ENCODE measurements around the gene TMEM81.

The TMEM81 gene

DNA sequence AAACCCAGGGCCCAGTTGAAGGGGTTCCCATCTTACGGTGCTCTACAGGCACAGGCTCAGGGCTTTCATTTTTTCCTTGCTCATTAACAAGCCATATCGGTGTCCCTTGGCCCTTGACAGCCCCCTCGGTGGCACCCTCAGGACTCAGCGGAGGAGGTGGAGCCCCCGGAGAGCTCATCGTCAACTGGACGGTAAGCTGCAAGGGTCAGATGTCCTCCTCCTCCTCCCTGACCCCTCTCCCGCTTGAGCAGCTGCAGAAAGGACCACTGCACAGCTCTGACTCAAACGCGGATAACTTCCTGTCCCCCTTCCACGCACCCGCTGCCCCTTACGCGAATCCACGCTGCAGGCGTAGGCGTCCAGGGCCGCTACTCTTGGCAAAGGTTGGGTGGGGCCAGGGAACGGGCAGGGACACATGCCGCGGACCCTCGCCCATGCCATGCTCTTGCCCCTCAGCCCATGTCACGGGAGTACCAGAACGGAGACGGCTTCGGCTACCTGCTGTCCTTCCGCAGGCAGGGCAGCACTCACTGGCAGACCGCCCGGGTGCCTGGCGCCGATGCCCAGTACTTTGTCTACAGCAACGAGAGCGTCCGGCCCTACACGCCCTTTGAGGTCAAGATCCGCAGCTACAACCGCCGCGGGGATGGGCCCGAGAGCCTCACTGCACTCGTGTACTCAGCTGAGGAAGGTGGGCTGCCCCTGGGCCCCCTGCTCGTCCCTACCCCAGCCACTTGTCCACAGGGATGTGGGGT, 14.7 kb downstream of the TMEM81 start:
- no CpG with 5 or more reads among the region's 42 CpGs for WGBS (ENCODE audit: insufficient coverage, insufficient read length)

DNA sequence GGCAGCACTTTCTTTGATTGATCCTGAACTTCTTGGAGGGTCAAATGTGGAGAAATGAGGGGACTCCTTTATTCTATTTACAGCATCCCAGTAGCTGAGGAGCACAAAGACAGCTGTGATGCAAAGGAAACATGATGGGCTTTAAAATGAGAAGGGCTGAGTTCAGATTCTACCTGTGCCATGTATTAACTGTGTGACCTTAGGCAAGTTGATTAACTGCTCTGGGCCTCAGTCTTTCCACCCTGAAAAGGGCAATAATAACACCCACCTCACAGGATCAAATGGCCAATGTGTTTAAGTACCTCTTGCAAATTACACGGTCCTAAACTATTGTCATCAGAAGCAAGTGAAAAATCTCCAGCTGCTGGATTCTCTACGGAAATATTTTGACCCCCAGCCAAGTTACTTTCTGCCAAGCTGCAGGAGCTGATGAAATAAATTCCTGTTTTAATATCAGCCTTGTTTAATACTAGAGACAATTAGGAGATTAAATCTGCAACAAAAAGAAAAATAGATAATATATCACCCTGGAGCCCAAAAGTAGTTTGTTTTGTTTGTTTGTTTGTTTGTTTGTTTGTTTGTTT, 15.7 kb downstream of the TMEM81 start:
- Histone ChIP-seq H3K36me3 (ENCODE audit: control insufficient read depth, insufficient read depth, low read length) (no peaks in the 10 kb centered on the region), H3K4me1 (ENCODE audit: control insufficient read depth, insufficient read depth, low read length) (0 out of 2 replicates have a peak, but pooled peaks cover 1% of the 10 kb centered on the region), H3K9me3 (ENCODE audit: control insufficient read depth, insufficient read depth, low read length) (no peaks in the 10 kb centered on the region), H3K4me3 (ENCODE audit: low read length) (no peak overlapping the region), H3K27ac (ENCODE audit: low read length) (no peak overlapping the region), H3K27me3 (ENCODE audit: control insufficient read depth, insufficient read depth, low read length) (no peaks in the 10 kb centered on the region)
- DNase-seq (ENCODE audit: low read depth, low spot score): no peak
- WGBS (ENCODE audit: insufficient coverage, insufficient read length): no CpG with 5 or more reads among the region's 2 CpGs

More for the DNA sequence above, 14.7 kb downstream of the TMEM81 start:
- no peak for DNase-seq (ENCODE audit: low read depth, low spot score)
- H3K4me1 ChIP-seq (ENCODE audit: control insufficient read depth, insufficient read depth, low read length): 0 out of 2 replicates have a peak, but pooled peaks cover 1% of the 10 kb centered on the region
- H3K4me3 ChIP-seq (ENCODE audit: low read length): no peak overlapping the region
- no peak overlapping the region for H3K27ac ChIP-seq (ENCODE audit: low read length)
- no peaks in the 10 kb centered on the region for H3K27me3 ChIP-seq (ENCODE audit: control insufficient read depth, insufficient read depth, low read length)
- H3K9me3 ChIP-seq (ENCODE audit: control insufficient read depth, insufficient read depth, low read length): no peaks in the 10 kb centered on the region
- H3K36me3 ChIP-seq (ENCODE audit: control insufficient read depth, insufficient read depth, low read length): no peaks in the 10 kb centered on the region

DNA sequence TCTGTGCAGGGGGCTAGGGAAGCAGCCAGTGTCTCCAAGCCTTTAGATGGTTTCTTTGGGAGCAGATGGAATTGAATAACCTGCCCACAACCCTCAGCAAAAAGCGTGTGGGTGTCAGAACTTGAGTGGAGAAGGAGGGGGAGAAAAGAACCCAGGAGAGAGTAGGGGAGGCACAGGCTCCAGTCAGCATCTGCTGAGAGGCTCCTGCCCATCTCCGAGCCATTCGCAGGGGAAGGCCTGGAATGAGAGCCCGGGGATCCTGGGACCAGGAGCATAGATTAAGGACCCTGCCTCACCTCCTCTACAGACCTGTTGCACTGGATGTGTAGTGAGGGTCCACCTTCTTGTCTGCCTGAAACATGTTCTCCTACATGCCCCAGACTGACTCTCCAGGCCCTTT, 16.3 kb downstream of the TMEM81 start:
- WGBS (ENCODE audit: insufficient coverage, insufficient read length): no CpG with 5 or more reads among the region's 4 CpGs
- DNase-seq (ENCODE audit: low read depth, low spot score): no peak
- H3K36me3 ChIP-seq (ENCODE audit: control insufficient read depth, insufficient read depth, low read length): no peaks in the 10 kb centered on the region
- no peaks in the 10 kb centered on the region for H3K9me3 ChIP-seq (ENCODE audit: control insufficient read depth, insufficient read depth, low read length)
- H3K27ac ChIP-seq (ENCODE audit: low read length): no peak overlapping the region
- H3K27me3 ChIP-seq (ENCODE audit: control insufficient read depth, insufficient read depth, low read length): no peaks in the 10 kb centered on the region
- H3K4me3 ChIP-seq (ENCODE audit: low read length): no peak overlapping the region
- 0 out of 2 replicates have a peak, but pooled peaks cover 1% of the 10 kb centered on the region for H3K4me1 ChIP-seq (ENCODE audit: control insufficient read depth, insufficient read depth, low read length)

DNA sequence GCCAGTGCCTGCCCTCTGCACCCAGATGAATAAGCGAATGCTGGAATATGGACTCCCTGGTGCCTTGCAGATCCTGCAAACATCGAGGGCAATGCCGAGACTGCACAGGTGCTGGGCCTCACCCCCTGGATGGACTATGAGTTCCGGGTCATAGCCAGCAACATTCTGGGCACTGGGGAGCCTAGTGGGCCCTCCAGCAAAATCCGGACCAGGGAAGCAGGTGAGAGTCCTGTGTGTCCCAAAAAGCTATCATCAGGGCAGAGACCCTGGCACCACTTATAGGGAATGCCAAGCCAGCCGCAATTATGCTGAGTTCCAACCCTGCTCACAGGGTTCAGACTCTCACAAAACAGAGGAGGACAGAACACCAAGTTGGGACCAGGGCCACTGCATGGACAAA, 17.2 kb downstream of the TMEM81 start:
- Histone ChIP-seq H3K4me1 (ENCODE audit: control insufficient read depth, insufficient read depth, low read length) (peaks cover 1% of the 10 kb centered on the region; the same call in 1 of the 2 replicates), H3K27me3 (ENCODE audit: control insufficient read depth, insufficient read depth, low read length) (no peaks in the 10 kb centered on the region)

DNA sequence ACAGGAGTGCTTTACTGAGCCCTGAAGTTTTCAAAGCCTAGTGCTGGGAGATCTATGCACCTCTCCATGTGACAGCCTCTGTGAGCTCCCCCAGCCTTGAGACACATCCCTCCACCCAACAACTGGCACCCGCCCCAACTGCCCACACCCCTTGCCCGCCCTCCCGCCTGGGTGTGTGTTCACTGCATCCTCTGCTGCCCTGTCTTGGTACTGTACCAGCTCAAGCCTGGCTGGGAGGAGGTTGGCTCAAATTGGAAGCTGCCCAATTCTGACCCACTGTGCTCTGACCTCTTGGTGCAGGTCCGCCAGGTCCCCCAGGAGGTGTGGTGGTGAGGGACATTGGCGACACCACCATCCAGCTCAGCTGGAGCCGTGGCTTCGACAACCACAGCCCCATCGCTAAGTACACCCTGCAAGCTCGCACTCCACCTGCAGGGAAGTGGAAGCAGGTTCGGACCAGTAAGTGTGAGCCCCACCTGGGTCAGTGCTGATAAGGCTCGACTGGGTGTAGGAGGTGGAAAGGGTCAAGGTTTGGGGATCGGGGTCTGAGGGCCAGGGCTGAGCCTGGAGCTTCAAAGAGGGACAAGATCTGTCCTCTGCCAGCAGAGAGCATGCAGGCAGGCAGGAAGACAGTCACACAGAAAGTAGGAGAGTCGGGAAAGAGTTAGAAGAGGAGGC, 18.0 kb downstream of the TMEM81 start:
- WGBS (ENCODE audit: insufficient coverage, insufficient read length): no CpG with 5 or more reads among the region's 13 CpGs
- H3K27me3 ChIP-seq (ENCODE audit: control insufficient read depth, insufficient read depth, low read length): no peaks in the 10 kb centered on the region
- no peaks in the 10 kb centered on the region for H3K9me3 ChIP-seq (ENCODE audit: control insufficient read depth, insufficient read depth, low read length)
- no peaks in the 10 kb centered on the region for H3K36me3 ChIP-seq (ENCODE audit: control insufficient read depth, insufficient read depth, low read length)
- no peak overlapping the region for H3K27ac ChIP-seq (ENCODE audit: low read length)
- peaks cover 6% of the 10 kb centered on the region; the same call in 1 of the 2 replicates for H3K4me1 ChIP-seq (ENCODE audit: control insufficient read depth, insufficient read depth, low read length)
- H3K4me3 ChIP-seq (ENCODE audit: low read length): no peak overlapping the region
- DNase-seq (ENCODE audit: low read depth, low spot score): no peak

More for the DNA sequence above, 17.2 kb downstream of the TMEM81 start:
- DNase-seq (ENCODE audit: low read depth, low spot score): no peak
- whole genome bisulfite sequencing (ENCODE audit: insufficient coverage, insufficient read length): no CpG with 5 or more reads among the region's 6 CpGs
- H3K36me3 ChIP-seq (ENCODE audit: control insufficient read depth, insufficient read depth, low read length): no peaks in the 10 kb centered on the region
- no peaks in the 10 kb centered on the region for H3K9me3 ChIP-seq (ENCODE audit: control insufficient read depth, insufficient read depth, low read length)
- no peak overlapping the region for H3K27ac ChIP-seq (ENCODE audit: low read length)
- H3K4me3 ChIP-seq (ENCODE audit: low read length): no peak overlapping the region

DNA sequence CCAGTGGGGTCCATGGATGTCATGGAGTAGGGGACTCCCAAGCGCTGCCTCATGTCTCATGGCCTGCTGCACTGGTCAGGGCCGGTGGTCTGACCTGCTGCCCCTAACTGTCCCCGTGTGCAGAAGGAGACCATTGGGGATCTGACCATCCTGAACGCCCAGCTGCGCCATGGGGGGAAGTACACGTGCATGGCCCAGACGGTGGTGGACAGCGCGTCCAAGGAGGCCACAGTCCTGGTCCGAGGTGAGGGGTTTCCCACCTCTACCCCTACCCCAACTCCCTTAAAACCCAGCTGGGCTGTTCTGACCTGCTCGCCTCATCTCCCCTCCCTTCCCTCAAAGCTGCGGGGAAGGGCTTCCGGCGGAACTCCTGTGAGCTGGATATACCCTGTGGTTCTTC, 18.6 kb downstream of the TMEM81 start:
- H3K36me3 ChIP-seq (ENCODE audit: control insufficient read depth, insufficient read depth, low read length): no peaks in the 10 kb centered on the region
- no peak for DNase-seq (ENCODE audit: low read depth, low spot score)
- H3K4me3 ChIP-seq (ENCODE audit: low read length): no peak overlapping the region
- H3K27ac ChIP-seq (ENCODE audit: low read length): no peak overlapping the region
- no peaks in the 10 kb centered on the region for H3K9me3 ChIP-seq (ENCODE audit: control insufficient read depth, insufficient read depth, low read length)
- no CpG with 5 or more reads among the region's 14 CpGs for WGBS (ENCODE audit: insufficient coverage, insufficient read length)
- peaks cover 6% of the 10 kb centered on the region; the same call in 1 of the 2 replicates for H3K4me1 ChIP-seq (ENCODE audit: control insufficient read depth, insufficient read depth, low read length)
- H3K27me3 ChIP-seq (ENCODE audit: control insufficient read depth, insufficient read depth, low read length): no peaks in the 10 kb centered on the region

DNA sequence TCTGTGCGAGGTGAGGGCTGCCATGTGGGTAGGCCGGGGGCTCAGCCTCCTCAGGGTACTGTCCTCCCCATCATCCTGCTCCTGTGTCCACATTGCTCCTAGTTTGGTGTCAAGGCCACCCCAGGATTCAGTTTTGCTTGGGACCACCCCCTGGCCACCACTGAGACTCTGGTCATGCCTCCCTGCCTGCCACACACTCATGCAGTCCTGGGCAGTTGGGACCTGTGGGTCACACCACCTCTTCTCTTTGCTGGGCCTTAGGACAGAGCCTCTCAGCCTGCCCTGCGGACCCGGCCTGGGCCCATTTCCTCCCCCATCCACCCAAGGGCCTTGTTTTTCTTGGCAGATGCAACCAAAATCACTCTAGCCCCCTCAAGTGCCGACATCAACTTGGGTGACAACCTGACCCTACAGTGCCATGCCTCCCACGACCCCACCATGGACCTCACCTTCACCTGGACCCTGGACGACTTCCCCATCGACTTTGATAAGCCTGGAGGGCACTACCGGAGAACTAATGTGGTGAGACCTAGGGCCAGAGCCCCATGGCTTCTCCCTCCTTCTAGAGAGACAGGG, 19.4 kb downstream of the TMEM81 start:
- Histone ChIP-seq H3K36me3 (ENCODE audit: control insufficient read depth, insufficient read depth, low read length) (no peaks in the 10 kb centered on the region), H3K27ac (ENCODE audit: low read length) (no peak overlapping the region), H3K4me1 (ENCODE audit: control insufficient read depth, insufficient read depth, low read length) (peaks cover 6% of the 10 kb centered on the region; the same call in 1 of the 2 replicates), H3K4me3 (ENCODE audit: low read length) (no peak overlapping the region), H3K9me3 (ENCODE audit: control insufficient read depth, insufficient read depth, low read length) (no peaks in the 10 kb centered on the region), H3K27me3 (ENCODE audit: control insufficient read depth, insufficient read depth, low read length) (no peaks in the 10 kb centered on the region)
- no peak for DNase-seq (ENCODE audit: low read depth, low spot score)
- no CpG with 5 or more reads among the region's 9 CpGs for WGBS (ENCODE audit: insufficient coverage, insufficient read length)

DNA sequence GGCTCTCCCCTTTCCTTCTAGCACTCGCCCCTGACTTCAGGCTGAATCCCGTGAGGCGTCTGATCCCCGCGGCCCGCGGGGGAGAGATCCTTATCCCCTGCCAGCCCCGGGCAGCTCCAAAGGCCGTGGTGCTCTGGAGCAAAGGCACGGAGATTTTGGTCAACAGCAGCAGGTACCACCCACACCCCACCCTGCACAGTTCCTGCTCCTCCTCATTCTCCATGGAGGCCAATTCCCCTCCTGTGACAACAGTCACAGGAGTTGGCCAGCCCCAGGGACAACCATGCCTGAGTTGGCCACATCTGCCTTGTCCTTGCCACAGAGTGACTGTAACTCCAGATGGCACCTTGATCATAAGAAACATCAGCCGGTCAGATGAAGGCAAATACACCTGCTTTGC, 20.0 kb downstream of the TMEM81 start:
- Histone ChIP-seq H3K36me3 (ENCODE audit: control insufficient read depth, insufficient read depth, low read length) (no peaks in the 10 kb centered on the region), H3K9me3 (ENCODE audit: control insufficient read depth, insufficient read depth, low read length) (no peaks in the 10 kb centered on the region), H3K4me1 (ENCODE audit: control insufficient read depth, insufficient read depth, low read length) (peaks cover 6% of the 10 kb centered on the region; the same call in 1 of the 2 replicates), H3K4me3 (ENCODE audit: low read length) (no peak overlapping the region), H3K27me3 (ENCODE audit: control insufficient read depth, insufficient read depth, low read length) (no peaks in the 10 kb centered on the region), H3K27ac (ENCODE audit: low read length) (no peak overlapping the region)
- WGBS (ENCODE audit: insufficient coverage, insufficient read length): no CpG with 5 or more reads among the region's 11 CpGs
- no peak for DNase-seq (ENCODE audit: low read depth, low spot score)

DNA sequence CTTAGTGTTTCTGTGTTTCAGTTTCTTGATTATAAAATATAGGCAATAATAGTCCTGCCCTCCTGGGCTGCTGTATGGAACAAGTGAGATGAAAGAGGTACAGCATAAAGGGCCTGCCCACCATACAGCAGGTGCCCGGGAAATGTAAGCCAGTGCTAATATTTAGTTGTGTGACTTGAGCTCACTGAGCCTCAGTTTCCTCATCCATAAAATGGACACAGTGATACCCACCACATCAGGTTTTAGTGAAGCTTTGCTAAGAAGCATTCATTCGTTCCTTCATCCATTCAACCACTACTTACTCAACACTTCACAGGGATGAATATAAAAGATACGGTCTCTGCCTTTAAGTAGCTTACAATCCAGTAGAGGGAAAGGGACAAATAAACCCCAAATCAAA, 21.4 kb downstream of the TMEM81 start:
- H3K36me3 ChIP-seq (ENCODE audit: control insufficient read depth, insufficient read depth, low read length): no peaks in the 10 kb centered on the region
- no peak overlapping the region for H3K27ac ChIP-seq (ENCODE audit: low read length)
- H3K4me1 ChIP-seq (ENCODE audit: control insufficient read depth, insufficient read depth, low read length): peaks cover 6% of the 10 kb centered on the region; the same call in 1 of the 2 replicates
- no CpG with 5 or more reads among the region's 3 CpGs for WGBS (ENCODE audit: insufficient coverage, insufficient read length)
- no peaks in the 10 kb centered on the region for H3K9me3 ChIP-seq (ENCODE audit: control insufficient read depth, insufficient read depth, low read length)
- DNase-seq (ENCODE audit: low read depth, low spot score): no peak
- H3K27me3 ChIP-seq (ENCODE audit: control insufficient read depth, insufficient read depth, low read length): no peaks in the 10 kb centered on the region
- H3K4me3 ChIP-seq (ENCODE audit: low read length): no peak overlapping the region

DNA sequence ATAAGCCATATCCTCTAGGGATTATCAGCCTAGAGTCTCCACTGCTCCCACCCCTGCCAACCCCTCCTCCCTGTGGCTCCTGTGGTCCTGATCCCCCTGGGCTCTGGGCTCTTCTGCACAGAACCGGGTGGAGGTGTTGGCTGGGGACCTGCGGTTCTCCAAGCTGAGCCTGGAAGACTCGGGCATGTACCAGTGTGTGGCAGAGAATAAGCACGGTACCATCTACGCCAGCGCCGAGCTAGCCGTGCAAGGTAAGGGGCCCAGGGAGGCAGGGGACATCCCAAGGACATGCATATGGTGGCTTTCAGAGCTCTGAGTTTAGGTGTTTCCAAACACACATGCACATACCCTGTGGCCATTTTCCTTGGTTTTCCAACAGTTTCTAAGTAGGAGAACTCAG, 21.9 kb downstream of the TMEM81 start:
- no peak for DNase-seq (ENCODE audit: low read depth, low spot score)
- H3K4me3 ChIP-seq (ENCODE audit: low read length): no peak overlapping the region
- no peaks in the 10 kb centered on the region for H3K36me3 ChIP-seq (ENCODE audit: control insufficient read depth, insufficient read depth, low read length)
- H3K9me3 ChIP-seq (ENCODE audit: control insufficient read depth, insufficient read depth, low read length): no peaks in the 10 kb centered on the region
- WGBS (ENCODE audit: insufficient coverage, insufficient read length): no CpG with 5 or more reads among the region's 8 CpGs
- no peaks in the 10 kb centered on the region for H3K27me3 ChIP-seq (ENCODE audit: control insufficient read depth, insufficient read depth, low read length)
- peaks cover 6% of the 10 kb centered on the region; the same call in 1 of the 2 replicates for H3K4me1 ChIP-seq (ENCODE audit: control insufficient read depth, insufficient read depth, low read length)
- H3K27ac ChIP-seq (ENCODE audit: low read length): no peak overlapping the region
